Mesothelial cell of epicardium (in vitro differentiated cells): Measurements from ENCODE around the gene E2F4. TPM values are rescaled to one million over a fixed set of nuclear protein-coding genes. Genes with fewer than 3 reads are reported as not detected.
A peak's percentile ranks its signal among the peaks of the same experiment; 100 is the strongest.

Experiments used
- DNase-seq, 2 experiments: peaks; one replicate each; pipeline ENCODE4 v3.0.0; 2021; ENCODE audit warnings: low spot score in 2 of 2; ENCODE audit not compliant: unreplicated experiment in 2 of 2
- H3K27ac Mint-ChIP-seq: 2 replicates; pipeline ENCODE4 v1.8.0; 2021; ENCODE audit warnings: mixed read lengths
- H3K27me3 Mint-ChIP-seq: 2 replicates; pipeline ENCODE4 v1.8.0; 2021; ENCODE audit warnings: low read depth, mixed read lengths
- H3K36me3 Mint-ChIP-seq: 2 replicates; pipeline ENCODE4 v1.8.0; 2021; ENCODE audit warnings: mixed read lengths
- H3K4me1 Mint-ChIP-seq: 2 replicates; pipeline ENCODE4 v1.8.0; 2021; ENCODE audit warnings: mixed read lengths
- H3K4me3 Mint-ChIP-seq: 2 replicates; pipeline ENCODE4 v1.8.0; 2021; ENCODE audit warnings: mild to moderate bottlenecking, moderate library complexity, mixed read lengths
- H3K9me3 Mint-ChIP-seq: 2 replicates; pipeline ENCODE4 v1.8.0; 2021; ENCODE audit warnings: mixed read lengths
- total RNA-seq: library from RNA; stranded (reverse); gene quantifications from 3 replicates; pipeline ENCODE4 v1.2.1, GENCODE V29; 2021
- TF ChIP-seq, protein P1 (sequence below): fragments of 200-600 bp; sonication (generic); IDR thresholded peaks from one replicate; pipeline ENCODE4 v1.5.0; 2021; ENCODE audit warnings: antibody characterized with exemption; ENCODE audit not compliant: unreplicated experiment

E2F4 gene
- total RNA-seq, 1 donor from 2014 or later = 80.2 TPM

- no peak for DNase-seq
- TF ChIP-seq, protein P1, sequence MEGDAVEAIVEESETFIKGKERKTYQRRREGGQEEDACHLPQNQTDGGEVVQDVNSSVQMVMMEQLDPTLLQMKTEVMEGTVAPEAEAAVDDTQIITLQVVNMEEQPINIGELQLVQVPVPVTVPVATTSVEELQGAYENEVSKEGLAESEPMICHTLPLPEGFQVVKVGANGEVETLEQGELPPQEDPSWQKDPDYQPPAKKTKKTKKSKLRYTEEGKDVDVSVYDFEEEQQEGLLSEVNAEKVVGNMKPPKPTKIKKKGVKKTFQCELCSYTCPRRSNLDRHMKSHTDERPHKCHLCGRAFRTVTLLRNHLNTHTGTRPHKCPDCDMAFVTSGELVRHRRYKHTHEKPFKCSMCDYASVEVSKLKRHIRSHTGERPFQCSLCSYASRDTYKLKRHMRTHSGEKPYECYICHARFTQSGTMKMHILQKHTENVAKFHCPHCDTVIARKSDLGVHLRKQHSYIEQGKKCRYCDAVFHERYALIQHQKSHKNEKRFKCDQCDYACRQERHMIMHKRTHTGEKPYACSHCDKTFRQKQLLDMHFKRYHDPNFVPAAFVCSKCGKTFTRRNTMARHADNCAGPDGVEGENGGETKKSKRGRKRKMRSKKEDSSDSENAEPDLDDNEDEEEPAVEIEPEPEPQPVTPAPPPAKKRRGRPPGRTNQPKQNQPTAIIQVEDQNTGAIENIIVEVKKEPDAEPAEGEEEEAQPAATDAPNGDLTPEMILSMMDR = no peak
- Mint-ChIP-seq H3K27ac (no peak overlapping the region), H3K36me3 (peaks cover 3% of the 10 kb centered on the region), H3K9me3 (no peaks in the 10 kb centered on the region), H3K27me3 (peaks cover 23% of the 10 kb centered on the region), H3K4me3 (no peak overlapping the region), H3K4me1 (peaks cover 21% of the 10 kb centered on the region)
Measured at GRCh38 chr16:67180166-67180565, 11.8 kb upstream of the E2F4 start.

GRCh38 chr16:67181346-67181745, 10.6 kb upstream of the E2F4 start:
- DNase-seq = no peak
- H3K4me3 Mint-ChIP-seq = no peak overlapping the region
- H3K36me3 Mint-ChIP-seq = peaks cover 3% of the 10 kb centered on the region
- peaks cover 23% of the 10 kb centered on the region for H3K27me3 Mint-ChIP-seq
- peaks cover 28% of the 10 kb centered on the region for H3K4me1 Mint-ChIP-seq
- H3K27ac Mint-ChIP-seq = no peak overlapping the region
- no peaks in the 10 kb centered on the region for H3K9me3 Mint-ChIP-seq
- TF ChIP-seq, protein P1 = no peak

DNA sequence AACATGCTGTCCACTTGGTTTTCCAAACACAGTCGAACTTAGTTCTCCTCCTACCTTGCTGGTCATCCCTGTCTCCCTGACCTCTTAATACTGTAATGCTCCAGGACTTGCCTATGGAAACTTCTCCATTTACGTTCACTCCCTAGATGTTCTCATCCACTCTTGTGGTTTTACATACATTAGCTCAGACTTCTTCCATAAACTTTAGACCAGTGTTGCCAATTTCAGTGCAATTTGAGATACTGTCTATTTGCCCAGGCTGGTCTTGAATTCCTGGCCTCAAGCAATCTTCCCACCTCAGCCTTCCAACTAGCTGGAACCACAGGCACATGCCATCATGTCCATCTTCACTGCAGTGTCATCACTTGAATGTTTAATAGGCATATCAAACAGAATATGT, 9.7 kb upstream of the E2F4 start:
- no peak for DNase-seq
- no peaks in the 10 kb centered on the region for H3K9me3 Mint-ChIP-seq
- peaks cover 22% of the 10 kb centered on the region for H3K27me3 Mint-ChIP-seq
- H3K36me3 Mint-ChIP-seq = peaks cover 3% of the 10 kb centered on the region
- peaks cover 31% of the 10 kb centered on the region for H3K4me1 Mint-ChIP-seq
- H3K27ac Mint-ChIP-seq = no peak overlapping the region
- TF ChIP-seq, protein P1 = no peak
- H3K4me3 Mint-ChIP-seq = no peak overlapping the region

- DNase-seq = no peak
- H3K36me3 Mint-ChIP-seq = peaks cover 3% of the 10 kb centered on the region
- H3K4me1 Mint-ChIP-seq = peaks cover 24% of the 10 kb centered on the region
- no peak overlapping the region for H3K27ac Mint-ChIP-seq
- H3K9me3 Mint-ChIP-seq = no peaks in the 10 kb centered on the region
- peaks cover 17% of the 10 kb centered on the region for H3K27me3 Mint-ChIP-seq
- no peak overlapping the region for H3K4me3 Mint-ChIP-seq
- TF ChIP-seq, protein P1 = no peak
Measured at GRCh38 chr16:67183284-67183626, 8.7 kb upstream of the E2F4 start.

GRCh38 chr16:67183627-67184452, 8.1 kb upstream of the E2F4 start, which contains the start of gene MATCAP1:
Gene MATCAP1 (minus strand): TSS chr16:67183963. CDS start chr16:67180610, 3,353 bp downstream.
- peaks cover 14% of the 10 kb centered on the region for H3K27me3 Mint-ChIP-seq
- H3K9me3 Mint-ChIP-seq = no peaks in the 10 kb centered on the region
- TF ChIP-seq, protein P1 = no peak
- H3K36me3 Mint-ChIP-seq = peaks cover 1% of the 10 kb centered on the region
- peak within 1 kb of the TSS; percentile 81 for H3K4me3 Mint-ChIP-seq
- peaks cover 20% of the 10 kb centered on the region for H3K4me1 Mint-ChIP-seq
- peak within 1 kb of the TSS; percentile 39 for H3K27ac Mint-ChIP-seq
- peak; percentile 86 to 93 for DNase-seq
